ENCODE data around the gene SLC43A3. TPM values are rescaled to one million over a fixed set of nuclear protein-coding genes. Genes with fewer than 3 reads are reported as not detected.

The SLC43A3 gene
- total RNA-seq, 2 donors from 2014 or later = 10.6 to 13.8 TPM

DNA sequence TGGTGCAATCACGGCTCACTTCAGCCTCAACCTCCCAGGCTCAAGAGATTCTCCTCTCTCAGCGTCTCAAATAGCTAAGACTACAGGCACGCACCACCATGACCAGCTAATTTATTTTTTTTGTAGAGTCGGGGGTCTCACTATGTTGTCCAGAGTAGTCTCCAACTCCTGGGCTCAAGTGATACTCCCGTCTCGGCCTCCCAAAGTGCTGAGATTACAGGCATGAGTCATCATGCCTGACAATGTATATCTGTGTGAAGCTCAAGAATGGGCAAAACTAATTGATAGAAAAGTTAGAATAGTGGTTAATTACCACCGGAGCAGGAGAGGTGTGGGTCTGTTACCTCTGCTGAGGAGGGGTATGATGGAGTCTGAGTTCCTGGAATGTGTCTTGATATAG, 9.1 kb upstream of the SLC43A3 start:
- Mint-ChIP-seq H3K4me3 (no peak overlapping the region), H3K27ac (no peak overlapping the region), H3K9me3 (no peaks in the 10 kb centered on the region), H3K36me3 (ENCODE audit: low read depth) (no peaks in the 10 kb centered on the region), H3K27me3 (ENCODE audit: insufficient read depth) (peaks cover 23% of the 10 kb centered on the region), H3K4me1 (no peaks in the 10 kb centered on the region)
- 84 to 96% methylated on average over 7 of the region's 7 CpGs for WGBS, 2 experiments (ENCODE audit: insufficient coverage in 1 of 2, insufficient read length in 1 of 2)
- H3K27ac ChIP-seq (ENCODE audit: low read depth, low read length) = no peak overlapping the region
- peaks cover 6% of the 10 kb centered on the region for H3K27me3 ChIP-seq (ENCODE audit: control insufficient read depth, insufficient read depth, low read length, poor library complexity, severe bottlenecking)
- H3K4me3 ChIP-seq (ENCODE audit: low read length) = no peak overlapping the region
- no peak overlapping the region for H3K9ac ChIP-seq (ENCODE audit: extremely low read depth, low read length, poor library complexity, severe bottlenecking)
- TF ChIP-seq, protein P1, sequence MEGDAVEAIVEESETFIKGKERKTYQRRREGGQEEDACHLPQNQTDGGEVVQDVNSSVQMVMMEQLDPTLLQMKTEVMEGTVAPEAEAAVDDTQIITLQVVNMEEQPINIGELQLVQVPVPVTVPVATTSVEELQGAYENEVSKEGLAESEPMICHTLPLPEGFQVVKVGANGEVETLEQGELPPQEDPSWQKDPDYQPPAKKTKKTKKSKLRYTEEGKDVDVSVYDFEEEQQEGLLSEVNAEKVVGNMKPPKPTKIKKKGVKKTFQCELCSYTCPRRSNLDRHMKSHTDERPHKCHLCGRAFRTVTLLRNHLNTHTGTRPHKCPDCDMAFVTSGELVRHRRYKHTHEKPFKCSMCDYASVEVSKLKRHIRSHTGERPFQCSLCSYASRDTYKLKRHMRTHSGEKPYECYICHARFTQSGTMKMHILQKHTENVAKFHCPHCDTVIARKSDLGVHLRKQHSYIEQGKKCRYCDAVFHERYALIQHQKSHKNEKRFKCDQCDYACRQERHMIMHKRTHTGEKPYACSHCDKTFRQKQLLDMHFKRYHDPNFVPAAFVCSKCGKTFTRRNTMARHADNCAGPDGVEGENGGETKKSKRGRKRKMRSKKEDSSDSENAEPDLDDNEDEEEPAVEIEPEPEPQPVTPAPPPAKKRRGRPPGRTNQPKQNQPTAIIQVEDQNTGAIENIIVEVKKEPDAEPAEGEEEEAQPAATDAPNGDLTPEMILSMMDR (conservative IDR thresholded peaks at IDR 0.05) = no peak
- H3K9me3 ChIP-seq (ENCODE audit: control insufficient read depth, low read length) = no peaks in the 10 kb centered on the region
- no peak for DNase-seq
- no peaks in the 10 kb centered on the region for H3K36me3 ChIP-seq (ENCODE audit: control insufficient read depth, insufficient read depth, low read length)
- no peaks in the 10 kb centered on the region for H3K4me1 ChIP-seq (ENCODE audit: control insufficient read depth, insufficient read depth, low read length)

DNA sequence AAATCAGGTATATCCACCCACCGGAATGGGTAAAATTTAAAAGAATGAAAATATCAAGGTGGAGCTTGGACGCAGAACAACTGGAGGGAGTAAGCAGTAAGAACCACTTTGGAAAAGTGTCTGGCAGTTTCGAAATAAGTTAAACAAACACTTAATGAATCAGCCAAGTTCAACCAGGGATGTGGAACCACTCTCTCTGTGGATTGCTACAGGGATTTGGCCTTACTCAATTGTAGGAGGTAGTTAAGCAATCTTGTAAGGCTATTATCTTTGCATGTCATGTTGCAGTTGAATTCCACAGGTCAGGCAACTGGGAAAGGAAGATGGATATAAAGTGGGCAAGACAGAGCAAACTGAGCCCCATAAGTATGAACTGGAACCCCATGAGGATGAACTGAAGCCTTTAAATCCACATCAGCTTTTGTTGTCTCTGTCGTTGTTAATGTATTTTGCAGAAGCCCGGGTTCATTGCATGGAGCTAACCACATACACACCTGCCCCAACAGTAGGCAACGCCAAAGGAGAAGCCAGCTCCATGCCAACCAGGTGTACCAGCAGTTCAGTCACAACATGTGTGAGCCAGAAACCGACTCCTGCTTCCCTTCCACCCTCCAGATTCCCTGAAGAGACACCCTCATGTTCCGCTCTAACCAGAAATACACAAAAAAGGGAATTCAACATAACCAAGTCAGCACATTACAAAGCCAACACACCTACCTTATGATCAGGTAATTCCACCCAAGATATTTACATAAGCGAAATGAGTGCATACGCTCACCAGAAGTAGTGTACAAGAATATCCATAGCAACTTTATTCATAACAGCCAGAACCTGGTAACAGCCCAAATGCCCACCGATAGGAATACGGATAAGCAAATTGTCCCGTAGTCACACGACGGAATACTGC, 8.0 kb upstream of the SLC43A3 start:
- H3K9me3 Mint-ChIP-seq = no peaks in the 10 kb centered on the region

DNA sequence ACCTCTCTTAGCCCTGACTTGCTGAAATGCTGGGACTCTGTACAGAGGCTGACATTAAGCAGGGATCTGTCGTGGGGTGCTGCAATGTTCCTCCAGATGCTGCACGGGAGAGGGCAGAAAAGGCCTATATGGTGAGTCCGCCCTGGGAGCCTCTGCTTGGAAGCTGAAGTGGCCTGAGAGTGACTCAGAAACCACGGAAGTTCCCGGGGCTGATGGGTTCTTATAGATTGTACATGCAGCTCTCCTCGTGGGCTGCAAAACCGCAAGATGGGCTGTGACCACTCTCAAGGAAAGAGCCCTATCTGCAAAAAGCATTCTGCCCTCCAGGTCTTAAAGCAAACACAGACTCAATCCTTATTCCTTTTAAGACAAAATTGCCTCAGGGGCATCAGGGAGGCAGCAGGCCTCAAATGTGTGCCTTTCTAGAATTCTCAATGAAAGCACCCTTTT, 5.8 kb upstream of the SLC43A3 start:
- Histone ChIP-seq H3K27ac (ENCODE audit: low read depth, low read length) (no peak overlapping the region), H3K36me3 (ENCODE audit: control insufficient read depth, insufficient read depth, low read length) (no peaks in the 10 kb centered on the region)
- 88 to 91% methylated on average over 7 of the region's 7 CpGs for WGBS, 2 experiments (ENCODE audit: insufficient coverage in 1 of 2, insufficient read length in 1 of 2)

More for the DNA sequence above, 8.0 kb upstream of the SLC43A3 start:
- H3K36me3 Mint-ChIP-seq (ENCODE audit: low read depth) = no peaks in the 10 kb centered on the region
- Histone ChIP-seq H3K4me1 (ENCODE audit: control insufficient read depth, insufficient read depth, low read length) (no peaks in the 10 kb centered on the region), H3K9ac (ENCODE audit: extremely low read depth, low read length, poor library complexity, severe bottlenecking) (no peak overlapping the region), H3K27me3 (ENCODE audit: control insufficient read depth, insufficient read depth, low read length, poor library complexity, severe bottlenecking) (peaks cover 11% of the 10 kb centered on the region), H3K9me3 (ENCODE audit: control insufficient read depth, low read length) (no peaks in the 10 kb centered on the region), H3K27ac (ENCODE audit: low read depth, low read length) (no peak overlapping the region), H3K4me3 (ENCODE audit: low read length) (no peak overlapping the region), H3K36me3 (ENCODE audit: control insufficient read depth, insufficient read depth, low read length) (no peaks in the 10 kb centered on the region)
- H3K27me3 Mint-ChIP-seq (ENCODE audit: insufficient read depth) = peaks cover 27% of the 10 kb centered on the region
- no peak for DNase-seq
- WGBS, 2 experiments (ENCODE audit: insufficient coverage in 1 of 2, insufficient read length in 1 of 2) = 87 to 89% methylated on average over 6 to 15 of the region's 15 CpGs
- TF ChIP-seq, protein P1 (conservative IDR thresholded peaks at IDR 0.05) = no peak
- H3K27ac Mint-ChIP-seq = no peak overlapping the region
- H3K4me3 Mint-ChIP-seq = no peak overlapping the region
- H3K4me1 Mint-ChIP-seq = no peaks in the 10 kb centered on the region

More for the DNA sequence above, 5.8 kb upstream of the SLC43A3 start:
- Histone ChIP-seq H3K27me3 (ENCODE audit: control insufficient read depth, insufficient read depth, low read length, poor library complexity, severe bottlenecking) (peaks cover 33% of the 10 kb centered on the region), H3K9me3 (ENCODE audit: control insufficient read depth, low read length) (no peaks in the 10 kb centered on the region), H3K9ac (ENCODE audit: extremely low read depth, low read length, poor library complexity, severe bottlenecking) (no peak overlapping the region), H3K4me1 (ENCODE audit: control insufficient read depth, insufficient read depth, low read length) (no peaks in the 10 kb centered on the region), H3K4me3 (ENCODE audit: low read length) (no peak overlapping the region)
- peaks cover 47% of the 10 kb centered on the region for H3K27me3 Mint-ChIP-seq (ENCODE audit: insufficient read depth)
- H3K36me3 Mint-ChIP-seq (ENCODE audit: low read depth) = no peaks in the 10 kb centered on the region
- H3K4me3 Mint-ChIP-seq = no peak overlapping the region
- no peak overlapping the region for H3K27ac Mint-ChIP-seq
- H3K9me3 Mint-ChIP-seq = no peaks in the 10 kb centered on the region
- no peak for DNase-seq
- H3K4me1 Mint-ChIP-seq = no peaks in the 10 kb centered on the region
- TF ChIP-seq, protein P1 (conservative IDR thresholded peaks at IDR 0.05) = no peak
